Measurements from ENCODE around the gene UFSP2.

DNA sequence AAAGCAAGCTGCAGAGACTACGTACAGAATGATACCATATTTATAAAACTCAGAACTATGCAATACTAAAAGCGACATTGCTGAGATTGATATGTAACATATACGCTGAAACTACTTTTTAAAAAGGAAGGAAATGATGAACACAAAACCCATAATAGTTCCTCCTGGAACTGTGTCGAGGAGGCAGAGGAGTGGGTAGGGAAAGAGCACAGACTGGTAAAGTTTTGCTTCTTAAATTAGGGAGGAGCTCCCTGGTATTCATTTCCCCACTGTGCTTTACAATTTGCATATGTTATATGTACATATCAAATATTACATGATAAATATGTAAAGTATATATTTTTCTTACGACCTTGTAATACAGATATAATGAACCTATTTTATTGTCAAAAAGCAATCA, 13.9 kb downstream of the UFSP2 start:
- TF ChIP-seq POLR2A (IDR thresholded peaks at IDR 0.05; ENCODE audit: low read length), result no peak
- TF ChIP-seq GATA1 (IDR thresholded peaks at IDR 0.05; ENCODE audit: low read depth, low read length), result no peak

Measured in erythroblast (primary cell).